Astrocyte of the spinal cord (primary cell): ENCODE data around the gene G6PC1.
"Not testable (repeated sequence)": the region's sequence is repeated elsewhere in the genome, so short reads cannot be mapped to it uniquely, and the experiment has no call there.

Source experiments
- DNase-seq: peaks from one replicate; pipeline ENCODE4 v3.0.0; 2011; ENCODE audit warnings: low read depth, low spot score
- H3K4me3 ChIP-seq: 2 replicates; pipeline ENCODE4 v1.5.1; 2011; ENCODE audit warnings: low read depth, mild to moderate bottlenecking, low read length, moderate library complexity
- CTCF ChIP-seq: IDR thresholded peaks from 2 replicates; pipeline ENCODE4 v1.5.1; 2012; ENCODE audit warnings: low read depth, mild to moderate bottlenecking, low read length, inconsistent platforms
- in situ Hi-C: cut with HindIII; loops from 2 replicates; pipeline ENCODE4 v1.10.0; 2017; ENCODE audit warnings: low sequenced_read_pairs

The G6PC1 gene

GRCh38 chr17:42900460-42901331 is at the start of gene G6PC1:
Gene G6PC1 (plus strand): TSS chr17:42900799. CDS start chr17:42900877, 78 bp downstream.
- in situ Hi-C loops, result no loop called here
- DNase-seq, result no peak
- TF ChIP-seq CTCF, result no peak
- no peak within 1 kb of the TSS for H3K4me3 ChIP-seq

GRCh38 chr17:42850954-42851353 is 49.6 kb upstream of the G6PC1 start, which contains the start of gene AOC3:
Gene AOC3 (plus strand): TSS chr17:42851199. CDS start chr17:42851344, 145 bp downstream.
- no peak for TF ChIP-seq CTCF
- H3K4me3 ChIP-seq, result no peak within 1 kb of the TSS
- no peak for DNase-seq
- in situ Hi-C loops, result no loop called here

- H3K4me3 ChIP-seq, in situ Hi-C loops, DNase-seq: not testable (repeated sequence)
Measured at GRCh38 chr17:42851371-42852240, 49.0 kb upstream of the G6PC1 start.

GRCh38 chr17:42852351-42852750 is 48.2 kb upstream of the G6PC1 start:
- in situ Hi-C loops, result no loop called here
- TF ChIP-seq CTCF, result no peak
- H3K4me3 ChIP-seq, result no peak overlapping the region
- DNase-seq, result no peak

GRCh38 chr17:42853004-42853403 is 47.6 kb upstream of the G6PC1 start:
- no peak overlapping the region for H3K4me3 ChIP-seq
- in situ Hi-C loops, result no loop called here
- DNase-seq, result no peak

GRCh38 chr17:42853597-42853967 is 47.0 kb upstream of the G6PC1 start:
- no peak overlapping the region for H3K4me3 ChIP-seq
- in situ Hi-C loops, result no loop called here
- DNase-seq, result no peak
- no peak for TF ChIP-seq CTCF

More at GRCh38 chr17:42853004-42853403, 47.6 kb upstream of the G6PC1 start:
- no peak for TF ChIP-seq CTCF
